Measurements from ENCODE around the gene GRHL1. TPM values are rescaled to one million over a fixed set of nuclear protein-coding genes. Genes with fewer than 3 reads are reported as not detected.
"Not testable (repeated sequence)": the region's sequence is repeated elsewhere in the genome, so short reads cannot be mapped to it uniquely, and the experiment has no call there.

GRHL1 gene
- polyA plus RNA-seq, 1 donor (not counting 4 experiments of a cell fraction or from before 2014, with no cell fraction given), result 7.8 TPM

GRCh38 chr2:10029875-10030223 lies 78.4 kb downstream of the GRHL1 start:
- H3K4me3 ChIP-seq (ENCODE audit: control insufficient read depth in 2 of 3, extremely low read depth in 1 of 3, insufficient read depth in 2 of 3, low read depth in 1 of 3, low read length in 3 of 3), result no peak overlapping the region
- peak overlapping the region; percentile 82 for H2AFZ ChIP-seq (ENCODE audit: control insufficient read depth, low read length)
- H4K20me1 ChIP-seq (ENCODE audit: control insufficient read depth, extremely low read depth, insufficient read depth, low read length), result no peaks in the 10 kb centered on the region
- H3K36me3 ChIP-seq (ENCODE audit: control insufficient read depth in 2 of 2, extremely low read depth in 1 of 2, insufficient read depth in 2 of 2, low read length in 2 of 2), result no peaks in the 10 kb centered on the region
- no peak overlapping the region for H3K9ac ChIP-seq (ENCODE audit: control insufficient read depth, extremely low read depth, insufficient read depth, low read length)
- dilution Hi-C loops (cut with MboI; ENCODE audit: extremely low pct_ligation_motif_present, low sequenced_read_pairs), result loop anchor here (25.0 kb wide), 1 partner anchor 268 kb away; no protein-coding TSS in a partner anchor
- H3K9me1 ChIP-seq (ENCODE audit: control insufficient read depth, extremely low read depth, insufficient read depth, low read length), result no peaks in the 10 kb centered on the region
- no peaks in the 10 kb centered on the region for H3K79me2 ChIP-seq (ENCODE audit: control insufficient read depth, insufficient read depth, low read length)
- no peak overlapping the region for H3K27ac ChIP-seq (ENCODE audit: control insufficient read depth, insufficient read depth, low read length)
- peak overlapping the region; percentile 41 for H3K4me2 ChIP-seq (ENCODE audit: control insufficient read depth, extremely low read depth, insufficient read depth, low read depth, low read length)
- no peaks in the 10 kb centered on the region for H3K27me3 ChIP-seq (ENCODE audit: control insufficient read depth, extremely low read depth, insufficient read depth, low read length)
- DNase-seq (ENCODE audit: low read depth, low spot score) (no peak), FAIRE-seq (no peak)
- TF ChIP-seq CTCF (optimal IDR thresholded peaks at IDR 0.05 in 1 of 3, IDR thresholded peaks at IDR 0.05 in 1 of 3, conservative IDR thresholded peaks at IDR 0.05 in 1 of 3; ENCODE audit: extremely low read depth in 1 of 3, insufficient read depth in 2 of 3, low read length in 3 of 3) (no peak), EZH2 (IDR thresholded peaks at IDR 0.05; ENCODE audit: low read length) (no peak)
- peaks cover 19% of the 10 kb centered on the region for H3K4me1 ChIP-seq (ENCODE audit: control insufficient read depth, extremely low read depth, insufficient read depth, low read length)
- H3K9me3 ChIP-seq (ENCODE audit: control insufficient read depth, low read depth, low read length), result no peaks in the 10 kb centered on the region

- no peaks in the 10 kb centered on the region for H3K9me1 ChIP-seq (ENCODE audit: control insufficient read depth, extremely low read depth, insufficient read depth, low read length)
- DNase-seq (ENCODE audit: low read depth, low spot score) (no peak), FAIRE-seq (peak; percentile 81)
- H2AFZ ChIP-seq (ENCODE audit: control insufficient read depth, low read length), result peak overlapping the region; percentile 82
- TF ChIP-seq CTCF (optimal IDR thresholded peaks at IDR 0.05 in 1 of 3, IDR thresholded peaks at IDR 0.05 in 1 of 3, conservative IDR thresholded peaks at IDR 0.05 in 1 of 3; ENCODE audit: extremely low read depth in 1 of 3, insufficient read depth in 2 of 3, low read length in 3 of 3), result no peak
- no peak for TF ChIP-seq EZH2 (IDR thresholded peaks at IDR 0.05; ENCODE audit: low read length)
- peak overlapping the region; percentile 41 for H3K4me2 ChIP-seq (ENCODE audit: control insufficient read depth, extremely low read depth, insufficient read depth, low read depth, low read length)
- no peaks in the 10 kb centered on the region for H3K36me3 ChIP-seq (ENCODE audit: control insufficient read depth in 2 of 2, extremely low read depth in 1 of 2, insufficient read depth in 2 of 2, low read length in 2 of 2)
- dilution Hi-C loops (cut with MboI; ENCODE audit: extremely low pct_ligation_motif_present, low sequenced_read_pairs), result loop anchor here (25.0 kb wide), 1 partner anchor 268 kb away; no protein-coding TSS in a partner anchor
- no peak overlapping the region for H3K4me3 ChIP-seq (ENCODE audit: control insufficient read depth in 2 of 3, extremely low read depth in 1 of 3, insufficient read depth in 2 of 3, low read depth in 1 of 3, low read length in 3 of 3)
- no peaks in the 10 kb centered on the region for H3K9me3 ChIP-seq (ENCODE audit: control insufficient read depth, low read depth, low read length)
- peaks cover 19% of the 10 kb centered on the region for H3K4me1 ChIP-seq (ENCODE audit: control insufficient read depth, extremely low read depth, insufficient read depth, low read length)
- H3K27ac ChIP-seq (ENCODE audit: control insufficient read depth, insufficient read depth, low read length), result no peak overlapping the region
- H3K27me3 ChIP-seq (ENCODE audit: control insufficient read depth, extremely low read depth, insufficient read depth, low read length), result no peaks in the 10 kb centered on the region
- H3K79me2 ChIP-seq (ENCODE audit: control insufficient read depth, insufficient read depth, low read length), result no peaks in the 10 kb centered on the region
- no peak overlapping the region for H3K9ac ChIP-seq (ENCODE audit: control insufficient read depth, extremely low read depth, insufficient read depth, low read length)
- H4K20me1 ChIP-seq (ENCODE audit: control insufficient read depth, extremely low read depth, insufficient read depth, low read length), result no peaks in the 10 kb centered on the region
Measured at GRCh38 chr2:10030311-10030736, 78.8 kb downstream of the GRHL1 start.

GRCh38 chr2:10030798-10031197 lies 79.3 kb downstream of the GRHL1 start:
- H3K4me2 ChIP-seq (ENCODE audit: control insufficient read depth, extremely low read depth, insufficient read depth, low read depth, low read length), result not testable (repeated sequence)
- dilution Hi-C loops (cut with MboI; ENCODE audit: extremely low pct_ligation_motif_present, low sequenced_read_pairs), result loop anchor here (25.0 kb wide), 1 partner anchor 268 kb away; no protein-coding TSS in a partner anchor

More at GRCh38 chr2:10030798-10031197, 79.3 kb downstream of the GRHL1 start:
- H2AFZ ChIP-seq (ENCODE audit: control insufficient read depth, low read length); FAIRE-seq; H3K4me3 ChIP-seq (ENCODE audit: control insufficient read depth in 2 of 3, extremely low read depth in 1 of 3, insufficient read depth in 2 of 3, low read depth in 1 of 3, low read length in 3 of 3); H3K79me2 ChIP-seq (ENCODE audit: control insufficient read depth, insufficient read depth, low read length); H3K9me3 ChIP-seq (ENCODE audit: control insufficient read depth, low read depth, low read length); H3K9ac ChIP-seq (ENCODE audit: control insufficient read depth, extremely low read depth, insufficient read depth, low read length); H3K27me3 ChIP-seq (ENCODE audit: control insufficient read depth, extremely low read depth, insufficient read depth, low read length); H3K27ac ChIP-seq (ENCODE audit: control insufficient read depth, insufficient read depth, low read length); DNase-seq (ENCODE audit: low read depth, low spot score); H3K9me1 ChIP-seq (ENCODE audit: control insufficient read depth, extremely low read depth, insufficient read depth, low read length); H4K20me1 ChIP-seq (ENCODE audit: control insufficient read depth, extremely low read depth, insufficient read depth, low read length); H3K36me3 ChIP-seq (ENCODE audit: control insufficient read depth in 2 of 2, extremely low read depth in 1 of 2, insufficient read depth in 2 of 2, low read length in 2 of 2): not testable (repeated sequence)
- H3K4me1 ChIP-seq (ENCODE audit: control insufficient read depth, extremely low read depth, insufficient read depth, low read length), result peaks cover 19% of the 10 kb centered on the region
